IMR-90 (cell line): Measurements from ENCODE around the gene MAP2K5. TPM values are rescaled to one million over a fixed set of nuclear protein-coding genes. Genes with fewer than 3 reads are reported as not detected.

ENCODE experiments used
- ATAC-seq: fragments of 200-7000 bp; cut with Tn5 transposase; 2 replicates; pipeline ENCODE4 v1.9.1; 2020; ENCODE audit warnings: low read depth, mild to moderate bottlenecking, moderate library complexity
- BruUV-seq: library from RNA; stranded (reverse); fragments of 400-500 nt; replicated peaks from 2 replicates; lab custom pipeline; 2021; lab: Mats Ljungman, UMichigan
- CTCF ChIA-PET: fragments of 300-600 bp; formaldehyde crosslinking; extraction: SDS; loops from one replicate; lab custom pipeline; 2021; ENCODE audit warnings: antibody characterized with exemption; lab: Yijun Ruan, JAX
- POLR2A ChIA-PET: fragments of 300-600 bp; sonication (Branson Sonifier 250); formaldehyde crosslinking; loops from one replicate; lab custom pipeline; 2022; ENCODE audit warnings: antibody characterized with exemption; ENCODE audit not compliant: unreplicated experiment; lab: Charles Lee
- DNase-seq: peaks from one replicate; pipeline ENCODE4 v3.0.0; 2013
- H2AFZ ChIP-seq: replicated peaks from 2 replicates; pipeline ENCODE3; 2013; ENCODE audit warnings: low read length, mild to moderate bottlenecking; ENCODE audit not compliant: poor library complexity
- H2AK5ac ChIP-seq: 2 replicates; pipeline ENCODE4 v1.6.1; 2013; ENCODE audit warnings: low read depth, low read length, inconsistent platforms
- H2AK9ac ChIP-seq: replicated peaks from 2 replicates; pipeline ENCODE3; 2013; ENCODE audit warnings: mild to moderate bottlenecking, low read depth, low read length, moderate library complexity; ENCODE audit not compliant: poor library complexity
- H2BK120ac ChIP-seq: 2 replicates; pipeline ENCODE4 v1.6.1; 2013; ENCODE audit warnings: low read depth, low read length, inconsistent platforms
- H2BK15ac ChIP-seq: 3 replicates; pipeline ENCODE4 v1.6.1; 2013; ENCODE audit warnings: low read depth, low read length, inconsistent platforms
- H2BK20ac ChIP-seq: 2 replicates; pipeline ENCODE4 v1.6.1; 2013; ENCODE audit warnings: low read depth, mild to moderate bottlenecking, inconsistent platforms, low read length, moderate library complexity
- H2BK5ac ChIP-seq: 2 replicates; pipeline ENCODE4 v1.6.1; 2013; ENCODE audit warnings: mild to moderate bottlenecking, low read depth, low read length, inconsistent platforms; ENCODE audit not compliant: poor library complexity, severe bottlenecking
- H3K14ac ChIP-seq: replicated peaks from 2 replicates; pipeline ENCODE4 v1.6.1; 2013; ENCODE audit warnings: low read depth, low read length, inconsistent platforms
- H3K18ac ChIP-seq: 2 replicates; pipeline ENCODE4 v1.6.1; 2013; ENCODE audit warnings: low read depth, low read length, control low read depth
- H3K23ac ChIP-seq: 2 replicates; pipeline ENCODE4 v1.6.1; 2013; ENCODE audit warnings: low read depth, low read length, inconsistent platforms
- H3K27ac ChIP-seq: 2 replicates; pipeline ENCODE4 v1.5.1; 2013; ENCODE audit warnings: mild to moderate bottlenecking, control low read depth, low read length; ENCODE audit not compliant: insufficient read depth
- H3K27me3 ChIP-seq: 2 replicates; pipeline ENCODE4 v1.6.1; 2013; ENCODE audit warnings: low read length; ENCODE audit not compliant: control insufficient read depth, insufficient read depth
- H3K36me3 ChIP-seq: 2 replicates; pipeline ENCODE4 v1.6.1; 2013; ENCODE audit warnings: low read length, mixed read lengths; ENCODE audit not compliant: control insufficient read depth, insufficient read depth
- H3K4ac ChIP-seq: 2 replicates; pipeline ENCODE4 v1.6.1; 2013; ENCODE audit warnings: low read depth, low read length, inconsistent platforms
- H3K4me1 ChIP-seq: 2 replicates; pipeline ENCODE4 v1.6.1; 2013; ENCODE audit warnings: low read length, mixed read lengths; ENCODE audit not compliant: control insufficient read depth, insufficient read depth
- H3K4me2 ChIP-seq: 2 replicates; pipeline ENCODE4 v1.6.1; 2013; ENCODE audit warnings: low read depth, mild to moderate bottlenecking, control low read depth, low read length, moderate library complexity
- H3K4me3 ChIP-seq: 2 replicates; pipeline ENCODE4 v1.5.1; 2013; ENCODE audit warnings: low read depth, mild to moderate bottlenecking, control low read depth, low read length, moderate library complexity; ENCODE audit not compliant: insufficient read depth
- H3K56ac ChIP-seq: 2 replicates; pipeline ENCODE4 v1.6.1; 2013; ENCODE audit warnings: low read length, inconsistent platforms; ENCODE audit not compliant: insufficient read depth; ENCODE audit errors: extremely low read depth
- H3K79me1 ChIP-seq, 2 experiments: 2 replicates each; pipeline ENCODE4 v1.6.1; 2013; ENCODE audit warnings: low read length in 2 of 2, inconsistent platforms in 1 of 2, low read depth in 1 of 2
- H3K9ac ChIP-seq: 2 replicates; pipeline ENCODE4 v1.6.1; 2013; ENCODE audit warnings: low read depth, low read length, control low read depth
- H3K9me1 ChIP-seq: 2 replicates; pipeline ENCODE4 v1.6.1; 2013; ENCODE audit warnings: low read length, inconsistent platforms; ENCODE audit not compliant: insufficient read depth
- H3K9me3 ChIP-seq: 2 replicates; pipeline ENCODE4 v1.6.1; 2013; ENCODE audit warnings: low read length; ENCODE audit not compliant: control insufficient read depth, insufficient read depth
- H4K20me1 ChIP-seq: 2 replicates; pipeline ENCODE4 v1.6.1; 2013; ENCODE audit warnings: low read length, inconsistent platforms; ENCODE audit not compliant: insufficient read depth
- H4K5ac ChIP-seq: 2 replicates; pipeline ENCODE4 v1.6.1; 2013; ENCODE audit warnings: mild to moderate bottlenecking, low read depth, low read length, control low read depth
- H4K8ac ChIP-seq, 2 experiments: 2 replicates each; pipeline ENCODE4 v1.6.1; 2013; ENCODE audit warnings: low read depth in 2 of 2, low read length in 2 of 2, control low read depth in 1 of 2, inconsistent platforms in 1 of 2
- H4K91ac ChIP-seq: 2 replicates; pipeline ENCODE4 v1.6.1; 2013; ENCODE audit warnings: low read depth, low read length, inconsistent platforms; ENCODE audit not compliant: insufficient read depth
- BHLHE40 ChIP-seq: fragments of 150-350 bp; IDR thresholded peaks from 2 replicates; pipeline ENCODE4 v1.6.1; 2016; ENCODE audit warnings: mild to moderate bottlenecking, low read depth, low read length
- CEBPB ChIP-seq: IDR thresholded peaks from 2 replicates; pipeline ENCODE4 v1.6.1; 2012; ENCODE audit warnings: low read depth, low read length, improper control_type of control experiment
- CHD1 ChIP-seq: IDR thresholded peaks from 2 replicates; pipeline ENCODE4 v1.6.1; 2012; ENCODE audit warnings: low read depth, low read length, improper control_type of control experiment
- FOS ChIP-seq: fragments of 150-350 bp; IDR thresholded peaks from 2 replicates; pipeline ENCODE4 v1.6.1; 2016; ENCODE audit warnings: low read depth, low read length
- MAFK ChIP-seq: IDR thresholded peaks from 2 replicates; pipeline ENCODE4 v1.6.1; 2012; ENCODE audit warnings: low read depth, low read length, improper control_type of control experiment
- NFE2L2 ChIP-seq: fragments of 150-350 bp; IDR thresholded peaks from 2 replicates; pipeline ENCODE4 v1.6.1; 2016; ENCODE audit warnings: low read depth, mild to moderate bottlenecking, low read length
- POLR2A ChIP-seq: IDR thresholded peaks from 2 replicates; pipeline ENCODE4 v1.6.1; 2012; ENCODE audit warnings: mild to moderate bottlenecking, low read depth, low read length
- RCOR1 ChIP-seq: IDR thresholded peaks from 2 replicates; pipeline ENCODE4 v1.6.1; 2012; ENCODE audit warnings: mild to moderate bottlenecking, low read length, improper control_type of control experiment; ENCODE audit not compliant: insufficient replicate concordance
- WGBS, 2 experiments: methylation state at CpG; one replicate each; pipeline versions ENCODE4 v1.1.5 to v1.1.7; 2013; ENCODE audit warnings: missing lambda C conversion rate in 2 of 2; ENCODE audit not compliant: insufficient read length in 1 of 2; ENCODE audit errors: extremely low coverage in 2 of 2; 5-methylcytosine and 5-hydroxymethylcytosine counted together
- dilution Hi-C: fragments of 300-500 bp; cut with HindIII; formaldehyde crosslinking; loops from one replicate; pipeline ENCODE4 v1.14.3; 2018; ENCODE audit warnings: low sequenced_read_pairs; ENCODE audit not compliant: unreplicated experiment
- in situ Hi-C: fragments of 300-500 bp; cut with MboI; formaldehyde crosslinking; loops from 3 replicates; pipeline ENCODE4 v1.14.3; 2019; ENCODE audit warnings: low sequenced_read_pairs, inconsistent platforms, mixed read lengths
- intact Hi-C: fragments of 100-400 bp; cut with micrococcal nuclease; formaldehyde crosslinking; loops from 2 replicates; pipeline ENCODE4 v1.10.0; 2022
- polyA plus RNA-seq, 3 experiments: library from polyadenylated mRNA; depleted of rRNA; stranded (reverse); fragments of >200 nt; gene quantifications; 2 replicates each; pipeline ENCODE4 v1.2.3, GENCODE V29; 2012; ENCODE audit warnings: low replicate concordance in 1 of 3
- total RNA-seq: library from RNA; depleted of rRNA; stranded (reverse); fragments of >200 nt; gene quantifications from 2 replicates; pipeline ENCODE4 v1.2.3, GENCODE V29; 2012
- TF ChIP-seq, protein P1 (sequence below): conservative IDR thresholded peaks from 2 replicates; pipeline ENCODE4 v1.5.1; 2012; ENCODE audit warnings: mild to moderate bottlenecking, low read depth, low read length, improper control_type of control experiment
- TF ChIP-seq, protein P2 (sequence below): fragments of 150-350 bp; IDR thresholded peaks from 2 replicates; pipeline ENCODE4 v1.6.1; 2016; ENCODE audit warnings: low read depth, mild to moderate bottlenecking, low read length, moderate library complexity, borderline replicate concordance

MAP2K5 gene
- total and polyA plus RNA-seq, 2 of the 4 experiments (the other 2 are of a cell fraction): 1.6 to 6.1 TPM

DNA sequence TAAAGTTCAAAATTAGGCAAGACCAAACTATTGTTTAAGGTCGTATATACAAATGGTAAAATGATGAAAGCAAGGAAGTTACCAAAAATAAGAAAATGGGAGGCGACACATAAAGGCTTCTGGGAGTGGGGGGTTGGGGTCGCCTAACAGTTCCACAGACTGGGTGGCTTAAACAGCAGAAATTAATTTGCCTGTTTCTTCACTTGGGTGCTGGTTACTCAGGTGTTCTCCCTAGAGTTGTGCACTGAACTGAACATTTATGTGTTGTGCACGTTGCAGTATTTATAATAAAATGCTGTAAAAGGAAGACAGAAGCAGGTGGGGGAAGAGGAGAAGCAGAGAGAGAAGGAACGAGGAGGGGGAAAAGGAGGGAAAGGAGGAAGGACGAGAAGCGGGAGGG, 307.8 kb downstream of the MAP2K5 start:
- ChIA-PET CTCF (no interaction called here), POLR2A (interaction anchor here (0.7 kb wide), 1 partner anchor 249 kb away, joined by 7 read pairs; no protein-coding TSS in a partner anchor)
- Histone ChIP-seq H3K4me1 (no peaks in the 10 kb centered on the region), H3K36me3 (no peaks in the 10 kb centered on the region), H3K27me3 (peaks cover 4% of the 10 kb centered on the region), H2BK20ac (no peak overlapping the region), H3K14ac (no peak overlapping the region), H3K9me1 (no peaks in the 10 kb centered on the region), H3K4me3 (no peak overlapping the region), H2BK5ac (no peak overlapping the region), H3K9me3 (no peaks in the 10 kb centered on the region), H2BK15ac (no peak overlapping the region), H4K91ac (no peak overlapping the region), H3K4ac (no peak overlapping the region), H3K18ac (no peak overlapping the region), H3K79me1 (no peaks in the 10 kb centered on the region), H4K5ac (no peak overlapping the region), H3K4me2 (no peak overlapping the region), H2BK120ac (no peak overlapping the region), H3K27ac (no peak overlapping the region), H3K23ac (no peak overlapping the region), H3K56ac (no peak overlapping the region), H4K8ac (no peak overlapping the region), H2AK5ac (no peak overlapping the region), H2AK9ac (no peak overlapping the region), H4K20me1 (no peaks in the 10 kb centered on the region), H2AFZ (no peak overlapping the region), H3K9ac (no peak overlapping the region)
- intact Hi-C loops (no loop called here), in situ Hi-C loops (no loop called here), dilution Hi-C loops (no loop called here)
- ATAC-seq (no peak), DNase-seq (no peak)
- WGBS, 2 experiments: 23% methylated on average over 2 of the region's 7 CpGs; no CpG with 5 or more reads in 1 of the 2 experiments
- TF ChIP-seq CEBPB (no peak), RCOR1 (no peak), CHD1 (no peak), BHLHE40 (no peak), MAFK (no peak), FOS (no peak), POLR2A (no peak), NFE2L2 (no peak)
- TF ChIP-seq, protein P1, sequence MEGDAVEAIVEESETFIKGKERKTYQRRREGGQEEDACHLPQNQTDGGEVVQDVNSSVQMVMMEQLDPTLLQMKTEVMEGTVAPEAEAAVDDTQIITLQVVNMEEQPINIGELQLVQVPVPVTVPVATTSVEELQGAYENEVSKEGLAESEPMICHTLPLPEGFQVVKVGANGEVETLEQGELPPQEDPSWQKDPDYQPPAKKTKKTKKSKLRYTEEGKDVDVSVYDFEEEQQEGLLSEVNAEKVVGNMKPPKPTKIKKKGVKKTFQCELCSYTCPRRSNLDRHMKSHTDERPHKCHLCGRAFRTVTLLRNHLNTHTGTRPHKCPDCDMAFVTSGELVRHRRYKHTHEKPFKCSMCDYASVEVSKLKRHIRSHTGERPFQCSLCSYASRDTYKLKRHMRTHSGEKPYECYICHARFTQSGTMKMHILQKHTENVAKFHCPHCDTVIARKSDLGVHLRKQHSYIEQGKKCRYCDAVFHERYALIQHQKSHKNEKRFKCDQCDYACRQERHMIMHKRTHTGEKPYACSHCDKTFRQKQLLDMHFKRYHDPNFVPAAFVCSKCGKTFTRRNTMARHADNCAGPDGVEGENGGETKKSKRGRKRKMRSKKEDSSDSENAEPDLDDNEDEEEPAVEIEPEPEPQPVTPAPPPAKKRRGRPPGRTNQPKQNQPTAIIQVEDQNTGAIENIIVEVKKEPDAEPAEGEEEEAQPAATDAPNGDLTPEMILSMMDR: no peak
- TF ChIP-seq, protein P2, sequence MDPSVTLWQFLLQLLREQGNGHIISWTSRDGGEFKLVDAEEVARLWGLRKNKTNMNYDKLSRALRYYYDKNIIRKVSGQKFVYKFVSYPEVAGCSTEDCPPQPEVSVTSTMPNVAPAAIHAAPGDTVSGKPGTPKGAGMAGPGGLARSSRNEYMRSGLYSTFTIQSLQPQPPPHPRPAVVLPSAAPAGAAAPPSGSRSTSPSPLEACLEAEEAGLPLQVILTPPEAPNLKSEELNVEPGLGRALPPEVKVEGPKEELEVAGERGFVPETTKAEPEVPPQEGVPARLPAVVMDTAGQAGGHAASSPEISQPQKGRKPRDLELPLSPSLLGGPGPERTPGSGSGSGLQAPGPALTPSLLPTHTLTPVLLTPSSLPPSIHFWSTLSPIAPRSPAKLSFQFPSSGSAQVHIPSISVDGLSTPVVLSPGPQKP: no peak
- no TSS peak for BruUV-seq
